RWPE2 (cell line): ENCODE measurements around the gene TTC32.
"Not testable (repeated sequence)": the region's sequence is repeated elsewhere in the genome, so short reads cannot be mapped to it uniquely, and the experiment has no call there.

Experiments used
- ATAC-seq: fragments of 200-7000 bp; cut with Tn5 transposase; 3 replicates; pipeline ENCODE4 v1.9.1; 2021; ENCODE audit warnings: low read depth
- DNase-seq: peaks from one replicate; pipeline ENCODE4 v3.0.0-alpha.2; 2020; ENCODE audit warnings: low spot score
- H3K27ac ChIP-seq: fragments of 450-650 bp; 2 replicates; pipeline ENCODE4 v1.5.1; 2017; ENCODE audit warnings: mild to moderate bottlenecking; ENCODE audit not compliant: poor library complexity, severe bottlenecking
- H3K27me3 ChIP-seq: fragments of 250-450 bp; sonication (Bioruptor Pico); 2 replicates; pipeline ENCODE4 v1.5.1; 2021; ENCODE audit warnings: mild to moderate bottlenecking, moderate library complexity; ENCODE audit not compliant: insufficient read depth, poor library complexity, severe bottlenecking
- H3K36me3 ChIP-seq: fragments of 250-450 bp; sonication (Bioruptor Pico); 2 replicates; pipeline ENCODE4 v1.5.1; 2020; ENCODE audit warnings: low read depth, mild to moderate bottlenecking, moderate library complexity
- H3K4me1 ChIP-seq: fragments of 250-450 bp; sonication (Bioruptor Pico); 2 replicates; pipeline ENCODE4 v1.5.1; 2021; ENCODE audit warnings: mild to moderate bottlenecking, moderate library complexity; ENCODE audit not compliant: insufficient read depth, poor library complexity, severe bottlenecking
- H3K4me3 ChIP-seq: fragments of 250-450 bp; sonication (Bioruptor Pico); 2 replicates; pipeline ENCODE4 v1.5.1; 2021; ENCODE audit warnings: mild to moderate bottlenecking, moderate library complexity; ENCODE audit not compliant: severe bottlenecking
- H3K9me3 ChIP-seq: fragments of 250-450 bp; sonication (Bioruptor Pico); 2 replicates; pipeline ENCODE4 v1.5.1; 2021; ENCODE audit warnings: mild to moderate bottlenecking, moderate library complexity; ENCODE audit not compliant: severe bottlenecking
- TF ChIP-seq, protein P1 (sequence below): fragments of 450-650 bp; IDR thresholded peaks from one replicate; pipeline ENCODE4 v1.5.1; 2017; ENCODE audit warnings: mild to moderate bottlenecking, moderate library complexity; ENCODE audit not compliant: poor library complexity, severe bottlenecking

Gene TTC32

DNA sequence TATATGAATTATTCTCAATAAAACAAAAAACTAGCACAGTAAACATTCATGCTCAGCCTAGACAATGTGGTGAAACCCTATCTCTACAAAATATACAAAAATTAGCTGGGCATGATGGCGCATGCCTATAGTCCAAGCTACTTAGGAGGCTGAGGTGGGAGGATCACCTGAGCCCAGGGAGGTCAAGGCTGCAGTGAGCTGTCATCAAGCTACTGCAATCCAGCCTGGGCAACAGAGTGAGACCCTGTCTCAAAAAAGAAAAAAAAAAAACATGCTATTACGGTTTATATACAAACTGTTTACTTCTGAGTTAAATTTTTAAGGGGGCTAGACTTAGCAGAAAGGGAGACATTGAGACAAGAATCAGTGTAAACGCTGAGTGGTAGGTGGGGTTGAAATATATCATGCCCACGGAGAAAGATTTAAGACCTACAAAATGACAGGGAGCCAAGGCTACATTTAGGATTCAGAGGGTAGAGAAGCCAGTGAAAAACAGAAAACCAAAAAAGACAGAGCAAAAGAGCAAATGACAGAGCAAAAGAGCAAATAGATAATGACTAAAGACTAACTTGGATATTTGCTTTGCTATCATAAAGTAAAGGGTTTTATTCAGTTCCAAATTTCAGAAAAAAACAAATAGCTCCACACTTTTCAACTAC lies 7.5 kb downstream of the TTC32 start:
- Histone ChIP-seq H3K4me3 (no peak overlapping the region), H3K27me3 (no peaks in the 10 kb centered on the region), H3K9me3 (no peaks in the 10 kb centered on the region), H3K36me3 (peaks cover 25% of the 10 kb centered on the region), H3K27ac (no peak overlapping the region), H3K4me1 (peaks cover 26% of the 10 kb centered on the region)
- TF ChIP-seq, protein P1, sequence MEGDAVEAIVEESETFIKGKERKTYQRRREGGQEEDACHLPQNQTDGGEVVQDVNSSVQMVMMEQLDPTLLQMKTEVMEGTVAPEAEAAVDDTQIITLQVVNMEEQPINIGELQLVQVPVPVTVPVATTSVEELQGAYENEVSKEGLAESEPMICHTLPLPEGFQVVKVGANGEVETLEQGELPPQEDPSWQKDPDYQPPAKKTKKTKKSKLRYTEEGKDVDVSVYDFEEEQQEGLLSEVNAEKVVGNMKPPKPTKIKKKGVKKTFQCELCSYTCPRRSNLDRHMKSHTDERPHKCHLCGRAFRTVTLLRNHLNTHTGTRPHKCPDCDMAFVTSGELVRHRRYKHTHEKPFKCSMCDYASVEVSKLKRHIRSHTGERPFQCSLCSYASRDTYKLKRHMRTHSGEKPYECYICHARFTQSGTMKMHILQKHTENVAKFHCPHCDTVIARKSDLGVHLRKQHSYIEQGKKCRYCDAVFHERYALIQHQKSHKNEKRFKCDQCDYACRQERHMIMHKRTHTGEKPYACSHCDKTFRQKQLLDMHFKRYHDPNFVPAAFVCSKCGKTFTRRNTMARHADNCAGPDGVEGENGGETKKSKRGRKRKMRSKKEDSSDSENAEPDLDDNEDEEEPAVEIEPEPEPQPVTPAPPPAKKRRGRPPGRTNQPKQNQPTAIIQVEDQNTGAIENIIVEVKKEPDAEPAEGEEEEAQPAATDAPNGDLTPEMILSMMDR, result no peak
- ATAC-seq (no peak), DNase-seq (no peak)

- no peak for DNase-seq
- Histone ChIP-seq H3K4me1 (peaks cover 20% of the 10 kb centered on the region), H3K27me3 (no peaks in the 10 kb centered on the region), H3K36me3 (peaks cover 25% of the 10 kb centered on the region), H3K4me3 (no peak overlapping the region), H3K9me3 (no peaks in the 10 kb centered on the region), H3K27ac (no peak overlapping the region)
- TF ChIP-seq, protein P1, result no peak
- ATAC-seq, result no peak
These were observed 8.2 kb downstream of the TTC32 start for GRCh38 chr2:19893520-19894133.

DNA sequence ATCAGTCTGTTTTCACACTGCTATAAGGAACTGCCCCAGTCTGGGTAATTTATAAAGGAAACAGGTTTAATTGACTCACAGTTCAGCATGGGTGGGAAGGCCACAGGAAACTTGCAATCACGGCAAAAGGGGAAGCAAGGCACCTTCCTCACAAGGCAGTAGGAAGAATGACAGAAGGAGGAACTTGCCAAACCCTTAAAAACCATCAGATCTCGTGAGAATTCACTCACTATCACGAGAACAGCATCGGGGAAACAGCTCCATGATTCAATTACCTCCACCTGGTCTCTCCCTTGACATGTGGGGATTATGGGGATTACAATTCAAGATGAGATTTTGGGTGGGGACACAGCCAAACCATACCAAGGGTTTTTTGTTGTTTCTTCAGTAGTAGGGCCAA lies 9.8 kb downstream of the TTC32 start:
- H3K36me3 ChIP-seq, result peaks cover 20% of the 10 kb centered on the region
- DNase-seq, H3K4me3 ChIP-seq, H3K4me1 ChIP-seq, H3K9me3 ChIP-seq, H3K27ac ChIP-seq, ATAC-seq, H3K27me3 ChIP-seq: not testable (repeated sequence)

- Histone ChIP-seq H3K27me3 (no peaks in the 10 kb centered on the region), H3K4me3 (no peak overlapping the region), H3K9me3 (no peaks in the 10 kb centered on the region), H3K36me3 (peaks cover 6% of the 10 kb centered on the region; the same call in 1 of the 2 replicates), H3K4me1 (no peaks in the 10 kb centered on the region), H3K27ac (no peak overlapping the region)
- TF ChIP-seq, protein P1, result no peak
- ATAC-seq, result no peak
- DNase-seq, result no peak
These were observed 11.7 kb downstream of the TTC32 start for GRCh38 chr2:19890104-19890503.

- no peaks in the 10 kb centered on the region for H3K4me1 ChIP-seq
- ATAC-seq (no peak), DNase-seq (no peak)
- no peaks in the 10 kb centered on the region for H3K27me3 ChIP-seq
- no peak overlapping the region for H3K27ac ChIP-seq
- H3K36me3 ChIP-seq, result no peaks in the 10 kb centered on the region; the same call in 1 of the 2 replicates
- TF ChIP-seq, protein P1, result no peak
- H3K9me3 ChIP-seq, result no peaks in the 10 kb centered on the region
- no peak overlapping the region for H3K4me3 ChIP-seq
These were observed 13.0 kb downstream of the TTC32 start for GRCh38 chr2:19888831-19889230.
